Progenitor cell of endocrine pancreas (in vitro differentiated cells): ENCODE data around the gene RPTOR. TPM values are rescaled to one million over a fixed set of nuclear protein-coding genes. Genes with fewer than 3 reads are reported as not detected.

ENCODE experiments used
- DNase-seq: peaks from one replicate; pipeline ENCODE4 v3.0.0; 2021; ENCODE audit warnings: low spot score; ENCODE audit not compliant: unreplicated experiment
- H3K27ac Mint-ChIP-seq: 2 replicates; pipeline ENCODE4 v1.8.0; 2021; ENCODE audit warnings: mild to moderate bottlenecking, moderate library complexity, mixed read lengths
- H3K27me3 Mint-ChIP-seq: 2 replicates; pipeline ENCODE4 v1.8.0; 2021; ENCODE audit warnings: mixed read lengths
- H3K36me3 Mint-ChIP-seq: 2 replicates; pipeline ENCODE4 v1.8.0; 2022; ENCODE audit warnings: mixed read lengths; ENCODE audit not compliant: insufficient read depth
- H3K4me1 Mint-ChIP-seq: 2 replicates; pipeline ENCODE4 v1.8.0; 2021; ENCODE audit warnings: low read depth, mixed read lengths
- H3K4me3 Mint-ChIP-seq: 2 replicates; pipeline ENCODE4 v1.8.0; 2021; ENCODE audit warnings: low read depth, mild to moderate bottlenecking, moderate library complexity, mixed read lengths
- H3K9me3 Mint-ChIP-seq: 2 replicates; pipeline ENCODE4 v1.8.0; 2021; ENCODE audit warnings: low read depth, mixed read lengths
- total RNA-seq: library from RNA; stranded (reverse); gene quantifications from 2 replicates; pipeline ENCODE4 v1.2.1, GENCODE V29; 2021
- TF ChIP-seq, protein P1 (sequence below): fragments of 200-600 bp; sonication (generic); IDR thresholded peaks from one replicate; pipeline ENCODE4 v1.5.0; 2021; ENCODE audit warnings: antibody characterized with exemption, mild to moderate bottlenecking; ENCODE audit not compliant: unreplicated experiment

The RPTOR gene
- total RNA-seq, 1 donor from 2014 or later: 40.0 TPM

DNA sequence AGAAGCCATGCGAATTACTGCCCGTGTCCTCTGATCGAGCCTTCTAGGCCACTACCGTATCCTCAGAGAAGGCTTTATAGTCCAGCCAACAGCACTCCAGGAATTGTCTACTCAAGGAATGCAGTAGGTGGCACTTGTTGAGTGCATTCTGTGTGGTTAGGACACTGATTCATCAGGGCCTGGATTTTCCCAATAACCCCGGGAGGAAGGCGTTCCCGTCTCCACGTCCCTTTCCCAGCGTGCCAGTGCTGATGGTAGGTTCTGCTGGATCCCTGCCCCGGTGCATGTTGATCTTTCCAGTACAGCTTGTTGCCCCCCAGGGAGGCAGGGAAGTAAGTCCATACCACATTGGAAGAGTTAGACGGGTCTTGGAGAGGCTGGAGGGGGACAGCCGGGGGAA is 122.2 kb downstream of the RPTOR start:
- TF ChIP-seq, protein P1, sequence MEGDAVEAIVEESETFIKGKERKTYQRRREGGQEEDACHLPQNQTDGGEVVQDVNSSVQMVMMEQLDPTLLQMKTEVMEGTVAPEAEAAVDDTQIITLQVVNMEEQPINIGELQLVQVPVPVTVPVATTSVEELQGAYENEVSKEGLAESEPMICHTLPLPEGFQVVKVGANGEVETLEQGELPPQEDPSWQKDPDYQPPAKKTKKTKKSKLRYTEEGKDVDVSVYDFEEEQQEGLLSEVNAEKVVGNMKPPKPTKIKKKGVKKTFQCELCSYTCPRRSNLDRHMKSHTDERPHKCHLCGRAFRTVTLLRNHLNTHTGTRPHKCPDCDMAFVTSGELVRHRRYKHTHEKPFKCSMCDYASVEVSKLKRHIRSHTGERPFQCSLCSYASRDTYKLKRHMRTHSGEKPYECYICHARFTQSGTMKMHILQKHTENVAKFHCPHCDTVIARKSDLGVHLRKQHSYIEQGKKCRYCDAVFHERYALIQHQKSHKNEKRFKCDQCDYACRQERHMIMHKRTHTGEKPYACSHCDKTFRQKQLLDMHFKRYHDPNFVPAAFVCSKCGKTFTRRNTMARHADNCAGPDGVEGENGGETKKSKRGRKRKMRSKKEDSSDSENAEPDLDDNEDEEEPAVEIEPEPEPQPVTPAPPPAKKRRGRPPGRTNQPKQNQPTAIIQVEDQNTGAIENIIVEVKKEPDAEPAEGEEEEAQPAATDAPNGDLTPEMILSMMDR: no peak
- H3K27me3 Mint-ChIP-seq: no peaks in the 10 kb centered on the region
- H3K36me3 Mint-ChIP-seq: peaks cover 3% of the 10 kb centered on the region
- no peak overlapping the region for H3K27ac Mint-ChIP-seq
- DNase-seq: no peak
- no peaks in the 10 kb centered on the region for H3K9me3 Mint-ChIP-seq
- peaks cover 34% of the 10 kb centered on the region for H3K4me1 Mint-ChIP-seq
- H3K4me3 Mint-ChIP-seq: no peak overlapping the region

DNA sequence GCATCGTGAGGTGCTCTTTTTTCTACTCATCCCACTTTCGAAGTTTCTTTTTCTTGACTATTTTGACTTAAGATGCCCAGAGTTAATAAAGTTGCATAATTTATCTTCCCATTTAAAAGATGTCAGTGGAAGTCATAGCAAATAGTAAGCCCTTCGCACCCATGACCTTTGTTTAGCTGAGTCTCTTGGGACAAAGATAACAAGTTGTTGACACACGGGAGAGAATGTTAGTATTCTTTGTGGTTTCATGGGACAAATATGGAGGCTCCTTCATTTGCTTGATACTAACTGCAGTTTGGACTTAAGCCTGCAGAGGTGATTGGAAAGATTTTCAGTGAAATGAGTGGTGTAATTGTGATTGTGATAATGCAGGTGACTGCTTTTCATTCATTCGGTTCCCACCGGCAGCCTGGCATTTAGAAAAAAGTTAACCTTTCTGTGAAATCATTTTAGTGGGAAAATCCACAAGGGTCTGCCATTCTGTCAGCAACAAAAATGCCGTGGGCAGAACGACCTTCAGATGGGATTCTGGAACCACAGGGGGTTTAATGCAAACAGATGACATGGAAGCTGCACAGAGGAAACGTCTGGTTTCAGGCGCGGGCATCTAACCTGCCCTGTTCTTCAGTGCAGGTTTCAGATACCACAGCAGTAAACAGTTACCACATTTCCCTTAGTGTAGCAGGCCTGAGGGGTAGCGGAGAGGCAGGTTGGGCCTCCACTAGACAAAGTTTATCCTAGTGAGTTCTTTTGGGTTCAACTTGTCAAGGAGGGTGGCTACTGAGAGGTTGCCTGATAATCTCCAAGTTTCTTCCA is 123.0 kb downstream of the RPTOR start:
- Mint-ChIP-seq H3K27ac (no peak overlapping the region), H3K36me3 (peaks cover 4% of the 10 kb centered on the region), H3K9me3 (no peaks in the 10 kb centered on the region), H3K27me3 (no peaks in the 10 kb centered on the region), H3K4me1 (peaks cover 34% of the 10 kb centered on the region), H3K4me3 (no peak overlapping the region)
- DNase-seq: no peak
- TF ChIP-seq, protein P1: no peak

GRCh38 chr17:80668375-80669148 is 123.9 kb downstream of the RPTOR start:
- H3K4me3 Mint-ChIP-seq: no peak overlapping the region
- peak overlapping the region; percentile 37 for H3K27ac Mint-ChIP-seq
- H3K9me3 Mint-ChIP-seq: no peaks in the 10 kb centered on the region
- H3K27me3 Mint-ChIP-seq: no peaks in the 10 kb centered on the region
- TF ChIP-seq, protein P1: no peak
- peaks cover 36% of the 10 kb centered on the region for H3K4me1 Mint-ChIP-seq
- peaks cover 4% of the 10 kb centered on the region for H3K36me3 Mint-ChIP-seq
- no peak for DNase-seq

- Mint-ChIP-seq H3K36me3 (peaks cover 4% of the 10 kb centered on the region), H3K4me3 (no peak overlapping the region), H3K9me3 (no peaks in the 10 kb centered on the region), H3K27ac (no peak overlapping the region), H3K4me1 (peaks cover 30% of the 10 kb centered on the region), H3K27me3 (no peaks in the 10 kb centered on the region)
- no peak for DNase-seq
- TF ChIP-seq, protein P1: no peak
Measured at GRCh38 chr17:80671039-80671824, 126.6 kb downstream of the RPTOR start.

GRCh38 chr17:80671825-80672110 is 127.1 kb downstream of the RPTOR start:
- Mint-ChIP-seq H3K4me3 (no peak overlapping the region), H3K27me3 (no peaks in the 10 kb centered on the region), H3K36me3 (peaks cover 4% of the 10 kb centered on the region), H3K9me3 (no peaks in the 10 kb centered on the region), H3K4me1 (peaks cover 30% of the 10 kb centered on the region), H3K27ac (no peak overlapping the region)
- TF ChIP-seq, protein P1: no peak
- no peak for DNase-seq
